H1 (cell line): Measurements from ENCODE around the gene BROX. TPM values are rescaled to one million over a fixed set of nuclear protein-coding genes. Genes with fewer than 3 reads are reported as not detected.

Experiments
- CHD1 ChIP-seq: IDR thresholded peaks from 2 replicates; pipeline ENCODE4 v1.6.1; 2012; ENCODE audit warnings: low read depth, low read length, improper control_type of control experiment
- HDAC6 ChIP-seq: IDR thresholded peaks from one replicate; pipeline ENCODE4 v1.7.1; 2012; ENCODE audit warnings: low read depth, mild to moderate bottlenecking, inconsistent platforms, low read length, moderate library complexity
- KDM4A ChIP-seq: IDR thresholded peaks from one replicate; pipeline ENCODE4 v1.7.1; 2012; ENCODE audit warnings: low read depth, mild to moderate bottlenecking, moderate library complexity, low read length, inconsistent platforms; ENCODE audit not compliant: severe bottlenecking
- RAD21 ChIP-seq, 2 experiments: IDR thresholded peaks in 1 of 2; conservative IDR thresholded peaks in 1 of 2; 2 replicates each; pipeline ENCODE4 v1.6.1; 2011; ENCODE audit warnings: low read depth in 2 of 2, low read length in 2 of 2, improper control_type of control experiment in 1 of 2, inconsistent platforms in 1 of 2, mild to moderate bottlenecking in 1 of 2, moderate library complexity in 1 of 2
- SIN3A ChIP-seq, 2 experiments: IDR thresholded peaks in 1 of 2; conservative IDR thresholded peaks in 1 of 2; 2 replicates each; pipeline ENCODE4 v1.6.1; 2011 to 2012; ENCODE audit warnings: low read length in 2 of 2, improper control_type of control experiment in 1 of 2, low read depth in 1 of 2, mild to moderate bottlenecking in 1 of 2
- SP2 ChIP-seq: IDR thresholded peaks from 2 replicates; pipeline ENCODE4 v1.6.1; 2012; ENCODE audit warnings: mild to moderate bottlenecking, low read length, inconsistent platforms
- TAF1 ChIP-seq: IDR thresholded peaks from 2 replicates; pipeline ENCODE4 v1.6.1; 2011; ENCODE audit warnings: mild to moderate bottlenecking, low read depth, low read length
- TBP ChIP-seq: IDR thresholded peaks from 2 replicates; pipeline ENCODE4 v1.6.1; 2011; ENCODE audit warnings: low read depth, low read length, improper control_type of control experiment
- polyA plus RNA-seq, 7 experiments: library from polyadenylated mRNA; depleted of rRNA in 3 of 7; stranded (reverse) in 5 of 7; unstranded in 2 of 7; fragments of >200 nt in 5 of 7; fragments of 200-250 nt in 2 of 7; gene quantifications; 1 replicate in 5 of 7; 2 replicates in 1 of 7; 4 replicates in 1 of 7; pipeline versions ENCODE4 v1.2.1 to v1.2.3, GENCODE V29; 2011 to 2013; ENCODE audit warnings: missing spikeins in 2 of 7, mixed read lengths in 2 of 7
- total RNA-seq: library from RNA; stranded (reverse); fragmentation: NEBNext Ultra II Directional; extraction: Animal tissue kit (Norgen Biotek cat#: 25700); gene quantifications from 2 replicates; pipeline ENCODE4 v1.2.1, GENCODE V29; 2021
- TF ChIP-seq, protein P1 (sequence below): fragments of 300-600 bp; sonication (generic); IDR thresholded peaks from 2 replicates; pipeline ENCODE4 v1.7.1; 2012; ENCODE audit warnings: low read length, moderate library complexity, mild to moderate bottlenecking, inconsistent platforms; ENCODE audit not compliant: insufficient replicate concordance

The BROX gene
- total and polyA plus RNA-seq, 2 of the 8 experiments (the other 6 are each of a cell fraction or from before 2014, with no cell fraction given) = 3.8 to 26.7 TPM

DNA sequence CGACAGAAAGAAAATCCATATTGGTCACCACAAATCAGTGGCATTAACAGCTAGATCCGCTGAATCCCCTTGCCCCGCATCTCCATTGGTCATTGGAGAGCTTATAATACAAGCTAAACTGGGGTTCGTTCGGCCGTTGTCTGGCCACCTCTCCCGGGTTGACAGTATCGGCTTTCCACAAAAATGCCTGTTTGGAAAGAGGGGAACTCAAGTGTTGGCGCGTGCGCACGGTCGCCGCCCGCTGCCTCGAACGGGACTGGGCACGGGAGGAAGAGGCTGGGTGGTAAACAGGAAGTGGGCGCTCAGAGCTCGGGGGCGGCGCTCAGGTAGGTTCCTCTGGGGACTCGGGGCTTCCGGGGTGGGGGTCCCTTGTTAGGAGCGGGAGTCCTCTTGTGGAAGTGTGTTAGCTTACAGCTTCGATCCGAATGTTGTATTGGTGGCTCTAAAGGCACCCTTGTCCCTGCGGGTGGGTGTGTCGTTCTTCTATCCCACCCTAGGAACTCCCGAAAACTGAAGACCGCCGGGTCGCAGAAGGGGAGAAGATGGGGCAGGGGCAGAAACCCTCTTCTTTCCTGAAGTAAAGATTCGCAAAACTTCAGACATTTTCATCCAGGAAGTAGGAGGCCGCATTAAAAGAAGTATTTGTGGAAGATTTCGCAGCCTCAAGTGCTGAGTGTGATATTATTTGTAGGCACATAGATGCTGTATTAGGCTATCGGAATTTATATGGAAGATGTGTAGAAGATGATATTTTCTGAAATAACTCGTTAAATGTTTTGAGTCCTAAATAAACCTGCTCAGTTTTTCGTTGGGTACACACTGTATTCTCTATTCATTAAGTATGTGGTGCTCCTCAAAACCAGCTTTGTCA lies 962 bp downstream of the BROX start (continued):
- TF ChIP-seq, protein P1, sequence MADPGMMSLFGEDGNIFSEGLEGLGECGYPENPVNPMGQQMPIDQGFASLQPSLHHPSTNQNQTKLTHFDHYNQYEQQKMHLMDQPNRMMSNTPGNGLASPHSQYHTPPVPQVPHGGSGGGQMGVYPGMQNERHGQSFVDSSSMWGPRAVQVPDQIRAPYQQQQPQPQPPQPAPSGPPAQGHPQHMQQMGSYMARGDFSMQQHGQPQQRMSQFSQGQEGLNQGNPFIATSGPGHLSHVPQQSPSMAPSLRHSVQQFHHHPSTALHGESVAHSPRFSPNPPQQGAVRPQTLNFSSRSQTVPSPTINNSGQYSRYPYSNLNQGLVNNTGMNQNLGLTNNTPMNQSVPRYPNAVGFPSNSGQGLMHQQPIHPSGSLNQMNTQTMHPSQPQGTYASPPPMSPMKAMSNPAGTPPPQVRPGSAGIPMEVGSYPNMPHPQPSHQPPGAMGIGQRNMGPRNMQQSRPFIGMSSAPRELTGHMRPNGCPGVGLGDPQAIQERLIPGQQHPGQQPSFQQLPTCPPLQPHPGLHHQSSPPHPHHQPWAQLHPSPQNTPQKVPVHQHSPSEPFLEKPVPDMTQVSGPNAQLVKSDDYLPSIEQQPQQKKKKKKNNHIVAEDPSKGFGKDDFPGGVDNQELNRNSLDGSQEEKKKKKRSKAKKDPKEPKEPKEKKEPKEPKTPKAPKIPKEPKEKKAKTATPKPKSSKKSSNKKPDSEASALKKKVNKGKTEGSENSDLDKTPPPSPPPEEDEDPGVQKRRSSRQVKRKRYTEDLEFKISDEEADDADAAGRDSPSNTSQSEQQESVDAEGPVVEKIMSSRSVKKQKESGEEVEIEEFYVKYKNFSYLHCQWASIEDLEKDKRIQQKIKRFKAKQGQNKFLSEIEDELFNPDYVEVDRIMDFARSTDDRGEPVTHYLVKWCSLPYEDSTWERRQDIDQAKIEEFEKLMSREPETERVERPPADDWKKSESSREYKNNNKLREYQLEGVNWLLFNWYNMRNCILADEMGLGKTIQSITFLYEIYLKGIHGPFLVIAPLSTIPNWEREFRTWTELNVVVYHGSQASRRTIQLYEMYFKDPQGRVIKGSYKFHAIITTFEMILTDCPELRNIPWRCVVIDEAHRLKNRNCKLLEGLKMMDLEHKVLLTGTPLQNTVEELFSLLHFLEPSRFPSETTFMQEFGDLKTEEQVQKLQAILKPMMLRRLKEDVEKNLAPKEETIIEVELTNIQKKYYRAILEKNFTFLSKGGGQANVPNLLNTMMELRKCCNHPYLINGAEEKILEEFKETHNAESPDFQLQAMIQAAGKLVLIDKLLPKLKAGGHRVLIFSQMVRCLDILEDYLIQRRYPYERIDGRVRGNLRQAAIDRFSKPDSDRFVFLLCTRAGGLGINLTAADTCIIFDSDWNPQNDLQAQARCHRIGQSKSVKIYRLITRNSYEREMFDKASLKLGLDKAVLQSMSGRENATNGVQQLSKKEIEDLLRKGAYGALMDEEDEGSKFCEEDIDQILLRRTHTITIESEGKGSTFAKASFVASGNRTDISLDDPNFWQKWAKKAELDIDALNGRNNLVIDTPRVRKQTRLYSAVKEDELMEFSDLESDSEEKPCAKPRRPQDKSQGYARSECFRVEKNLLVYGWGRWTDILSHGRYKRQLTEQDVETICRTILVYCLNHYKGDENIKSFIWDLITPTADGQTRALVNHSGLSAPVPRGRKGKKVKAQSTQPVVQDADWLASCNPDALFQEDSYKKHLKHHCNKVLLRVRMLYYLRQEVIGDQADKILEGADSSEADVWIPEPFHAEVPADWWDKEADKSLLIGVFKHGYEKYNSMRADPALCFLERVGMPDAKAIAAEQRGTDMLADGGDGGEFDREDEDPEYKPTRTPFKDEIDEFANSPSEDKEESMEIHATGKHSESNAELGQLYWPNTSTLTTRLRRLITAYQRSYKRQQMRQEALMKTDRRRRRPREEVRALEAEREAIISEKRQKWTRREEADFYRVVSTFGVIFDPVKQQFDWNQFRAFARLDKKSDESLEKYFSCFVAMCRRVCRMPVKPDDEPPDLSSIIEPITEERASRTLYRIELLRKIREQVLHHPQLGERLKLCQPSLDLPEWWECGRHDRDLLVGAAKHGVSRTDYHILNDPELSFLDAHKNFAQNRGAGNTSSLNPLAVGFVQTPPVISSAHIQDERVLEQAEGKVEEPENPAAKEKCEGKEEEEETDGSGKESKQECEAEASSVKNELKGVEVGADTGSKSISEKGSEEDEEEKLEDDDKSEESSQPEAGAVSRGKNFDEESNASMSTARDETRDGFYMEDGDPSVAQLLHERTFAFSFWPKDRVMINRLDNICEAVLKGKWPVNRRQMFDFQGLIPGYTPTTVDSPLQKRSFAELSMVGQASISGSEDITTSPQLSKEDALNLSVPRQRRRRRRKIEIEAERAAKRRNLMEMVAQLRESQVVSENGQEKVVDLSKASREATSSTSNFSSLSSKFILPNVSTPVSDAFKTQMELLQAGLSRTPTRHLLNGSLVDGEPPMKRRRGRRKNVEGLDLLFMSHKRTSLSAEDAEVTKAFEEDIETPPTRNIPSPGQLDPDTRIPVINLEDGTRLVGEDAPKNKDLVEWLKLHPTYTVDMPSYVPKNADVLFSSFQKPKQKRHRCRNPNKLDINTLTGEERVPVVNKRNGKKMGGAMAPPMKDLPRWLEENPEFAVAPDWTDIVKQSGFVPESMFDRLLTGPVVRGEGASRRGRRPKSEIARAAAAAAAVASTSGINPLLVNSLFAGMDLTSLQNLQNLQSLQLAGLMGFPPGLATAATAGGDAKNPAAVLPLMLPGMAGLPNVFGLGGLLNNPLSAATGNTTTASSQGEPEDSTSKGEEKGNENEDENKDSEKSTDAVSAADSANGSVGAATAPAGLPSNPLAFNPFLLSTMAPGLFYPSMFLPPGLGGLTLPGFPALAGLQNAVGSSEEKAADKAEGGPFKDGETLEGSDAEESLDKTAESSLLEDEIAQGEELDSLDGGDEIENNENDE = no peak
- TF ChIP-seq KDM4A (peak; percentile 46), RAD21 (IDR thresholded peaks at IDR 0.05 in 1 of 2, conservative IDR thresholded peaks at IDR 0.05 in 1 of 2; ENCODE audit: low read depth in 2 of 2, low read length in 2 of 2) (0 out of 4 replicates have a peak, but pooled peaks have one; percentile 4 to 18), SIN3A (conservative IDR thresholded peaks at IDR 0.05 in 1 of 2, IDR thresholded peaks at IDR 0.05 in 1 of 2; ENCODE audit: low read depth in 1 of 2, low read length in 2 of 2) (no peak), TBP (peak; percentile 79), CHD1 (no peak), SP2 (no peak), TAF1 (peak; percentile 89), HDAC6 (no peak)
